Activated CD4-positive, alpha-beta T cell treated with anti-CD3 and anti-CD28 coated beads, Interleukin-2, amount 10 ng/mL, durations not matched to agents 24 days and 14 days (primary cell): ENCODE data around the gene CCDC85C. TPM values are rescaled to one million over a fixed set of nuclear protein-coding genes. Genes with fewer than 3 reads are reported as not detected.

Experiments used
- DNase-seq: peaks from one replicate; pipeline ENCODE4 v3.0.0; 2022
- H3K27ac Mint-ChIP-seq: one replicate; pipeline ENCODE4 v1.8.0; 2022; ENCODE audit warnings: mild to moderate bottlenecking, mixed read lengths
- H3K27me3 Mint-ChIP-seq: one replicate; pipeline ENCODE4 v1.8.0; 2022; ENCODE audit warnings: mixed read lengths
- H3K36me3 Mint-ChIP-seq: one replicate; pipeline ENCODE4 v1.8.0; 2022; ENCODE audit warnings: low read depth, mild to moderate bottlenecking, mixed read lengths
- H3K4me1 Mint-ChIP-seq: one replicate; pipeline ENCODE4 v1.8.0; 2021; ENCODE audit warnings: mixed read lengths
- H3K4me3 Mint-ChIP-seq: one replicate; pipeline ENCODE4 v1.8.0; 2022; ENCODE audit warnings: mild to moderate bottlenecking, moderate library complexity, mixed read lengths
- H3K9me3 Mint-ChIP-seq: one replicate; pipeline ENCODE4 v1.8.0; 2021; ENCODE audit warnings: mixed read lengths
- intact Hi-C: fragments of 100-400 bp; cut with micrococcal nuclease; formaldehyde crosslinking; loops from one replicate; pipeline ENCODE4 v1.15.1; 2023
- total RNA-seq: library from RNA; stranded (reverse); gene quantifications from 2 replicates; pipeline ENCODE4 v1.2.3, GENCODE V29; 2022

The CCDC85C gene
- total RNA-seq, 1 donor from 2014 or later: 6.7 TPM

GRCh38 chr14:99624024-99624423, 20.0 kb upstream of the CCDC85C start:
- no peak for DNase-seq
- no peak overlapping the region for H3K27ac Mint-ChIP-seq
- H3K9me3 Mint-ChIP-seq: no peaks in the 10 kb centered on the region
- H3K27me3 Mint-ChIP-seq: peaks cover 3% of the 10 kb centered on the region
- peaks cover 5% of the 10 kb centered on the region for H3K4me1 Mint-ChIP-seq
- intact Hi-C loops: no loop called here
- no peak overlapping the region for H3K4me3 Mint-ChIP-seq
- no peaks in the 10 kb centered on the region for H3K36me3 Mint-ChIP-seq

DNA sequence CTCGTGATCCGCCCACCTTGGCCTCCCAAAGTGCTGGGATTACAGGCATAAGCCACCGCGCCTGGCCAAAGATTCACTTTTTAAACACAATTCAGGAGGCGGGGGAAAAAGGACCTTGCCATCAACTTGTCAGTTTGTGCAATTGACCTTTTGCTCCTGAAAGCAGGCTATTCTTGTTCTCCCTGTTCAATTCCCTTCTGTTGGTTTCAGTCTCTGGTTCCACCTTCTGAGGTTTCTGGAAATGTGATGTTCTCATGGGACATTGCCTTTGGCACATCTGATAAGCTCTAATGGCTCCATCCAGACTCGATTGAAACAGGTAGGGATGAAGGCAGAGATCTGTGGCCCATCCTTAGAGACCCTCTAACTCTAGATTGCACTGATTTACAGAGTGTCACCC, 17.9 kb upstream of the CCDC85C start:
- intact Hi-C loops: no loop called here
- DNase-seq: no peak
- H3K4me1 Mint-ChIP-seq: peaks cover 2% of the 10 kb centered on the region
- no peaks in the 10 kb centered on the region for H3K36me3 Mint-ChIP-seq
- no peaks in the 10 kb centered on the region for H3K9me3 Mint-ChIP-seq
- no peak overlapping the region for H3K4me3 Mint-ChIP-seq
- H3K27me3 Mint-ChIP-seq: peaks cover 8% of the 10 kb centered on the region
- no peak overlapping the region for H3K27ac Mint-ChIP-seq

- DNase-seq: no peak
- intact Hi-C loops: no loop called here
- Mint-ChIP-seq H3K4me3 (no peak overlapping the region), H3K4me1 (peaks cover 4% of the 10 kb centered on the region), H3K9me3 (no peaks in the 10 kb centered on the region), H3K27me3 (peaks cover 21% of the 10 kb centered on the region), H3K36me3 (no peaks in the 10 kb centered on the region), H3K27ac (no peak overlapping the region)
These were observed 16.1 kb upstream of the CCDC85C start for GRCh38 chr14:99619835-99620834.

DNA sequence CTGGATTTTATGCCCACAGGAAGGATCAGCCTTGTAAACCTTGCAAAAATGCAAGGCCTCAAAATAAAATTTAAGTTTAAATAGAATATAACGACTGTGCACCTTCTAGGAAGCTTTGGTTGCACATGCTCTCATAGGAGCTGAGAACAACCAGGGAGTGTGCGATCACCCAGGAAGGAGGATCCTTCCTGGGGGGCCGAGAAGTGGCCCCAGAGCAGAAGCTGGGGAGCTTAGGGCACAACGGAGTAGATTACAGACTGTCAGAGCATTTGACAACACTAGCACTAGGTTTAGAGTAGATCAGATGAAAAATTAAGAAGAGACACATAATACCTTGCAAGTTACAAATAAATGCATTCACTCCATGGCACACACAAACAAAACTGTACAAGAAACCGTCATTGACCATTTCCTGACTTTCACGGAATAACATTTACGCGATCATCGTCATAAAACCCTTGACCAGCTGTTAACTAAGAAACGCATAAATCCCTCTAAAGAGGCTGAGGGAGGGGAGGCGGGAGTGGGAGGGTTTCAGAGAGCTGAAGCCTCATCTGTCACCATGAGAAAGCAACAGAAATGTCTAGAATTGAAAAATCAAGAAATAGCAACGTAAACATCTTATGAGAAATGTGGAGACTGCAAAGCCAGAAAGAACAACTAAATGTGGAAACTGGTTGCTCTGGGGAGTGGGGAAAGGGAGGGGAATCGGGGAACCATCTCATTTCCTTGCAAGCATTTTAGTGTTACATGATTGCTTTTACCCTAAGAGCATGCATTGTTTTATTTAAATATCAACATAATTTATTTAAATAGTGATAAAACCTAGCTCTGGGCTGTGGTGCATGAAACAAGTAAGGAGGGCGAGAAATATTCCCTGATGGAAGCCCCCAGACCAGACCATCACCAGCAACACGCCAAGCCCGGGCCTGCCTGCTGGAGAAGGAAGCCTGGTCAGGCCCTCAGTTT, 13.1 kb upstream of the CCDC85C start:
- Mint-ChIP-seq H3K27ac (no peak overlapping the region), H3K36me3 (no peaks in the 10 kb centered on the region), H3K4me3 (no peak overlapping the region), H3K9me3 (no peaks in the 10 kb centered on the region), H3K27me3 (peaks cover 26% of the 10 kb centered on the region), H3K4me1 (peaks cover 4% of the 10 kb centered on the region)
- intact Hi-C loops: no loop called here
- DNase-seq: no peak

DNA sequence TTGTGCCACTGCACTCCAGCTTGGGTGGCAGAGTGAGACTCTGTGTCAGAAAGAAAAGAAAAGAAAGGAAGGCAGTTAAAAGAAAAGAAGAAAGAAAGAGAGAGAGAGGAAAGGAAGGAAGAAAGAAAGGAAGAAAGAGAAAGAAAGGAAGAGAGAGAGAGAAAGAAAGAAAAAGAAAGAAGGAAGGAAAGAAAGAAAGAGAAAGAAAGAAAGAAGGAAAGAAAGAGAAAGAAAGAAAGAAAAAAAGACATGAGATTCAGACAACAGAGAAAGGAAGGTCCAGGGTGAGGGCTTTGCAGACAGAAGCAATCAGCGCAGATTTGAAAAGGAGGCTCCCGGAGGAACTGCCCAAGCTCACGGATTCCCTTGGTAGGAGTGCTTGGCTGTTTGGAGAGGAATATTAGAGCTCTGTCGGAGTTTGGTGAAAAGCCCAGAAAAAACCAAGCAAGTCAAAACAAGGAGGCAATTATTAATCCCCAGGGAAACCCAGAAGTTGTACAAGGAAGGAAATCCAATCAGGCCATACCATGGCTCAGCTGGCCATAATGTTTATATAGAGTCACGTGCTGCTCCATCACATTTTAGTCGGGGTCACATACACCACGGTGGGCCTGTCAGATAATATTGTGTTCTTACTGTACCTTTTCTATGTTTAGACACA, 11.6 kb upstream of the CCDC85C start:
- H3K27ac Mint-ChIP-seq: peak overlapping the region; percentile 18
- H3K4me3 Mint-ChIP-seq: no peak overlapping the region
- intact Hi-C loops: no loop called here
- H3K4me1 Mint-ChIP-seq: peaks cover 4% of the 10 kb centered on the region
- no peaks in the 10 kb centered on the region for H3K9me3 Mint-ChIP-seq
- no peak for DNase-seq
- no peaks in the 10 kb centered on the region for H3K36me3 Mint-ChIP-seq
- peaks cover 24% of the 10 kb centered on the region for H3K27me3 Mint-ChIP-seq

DNA sequence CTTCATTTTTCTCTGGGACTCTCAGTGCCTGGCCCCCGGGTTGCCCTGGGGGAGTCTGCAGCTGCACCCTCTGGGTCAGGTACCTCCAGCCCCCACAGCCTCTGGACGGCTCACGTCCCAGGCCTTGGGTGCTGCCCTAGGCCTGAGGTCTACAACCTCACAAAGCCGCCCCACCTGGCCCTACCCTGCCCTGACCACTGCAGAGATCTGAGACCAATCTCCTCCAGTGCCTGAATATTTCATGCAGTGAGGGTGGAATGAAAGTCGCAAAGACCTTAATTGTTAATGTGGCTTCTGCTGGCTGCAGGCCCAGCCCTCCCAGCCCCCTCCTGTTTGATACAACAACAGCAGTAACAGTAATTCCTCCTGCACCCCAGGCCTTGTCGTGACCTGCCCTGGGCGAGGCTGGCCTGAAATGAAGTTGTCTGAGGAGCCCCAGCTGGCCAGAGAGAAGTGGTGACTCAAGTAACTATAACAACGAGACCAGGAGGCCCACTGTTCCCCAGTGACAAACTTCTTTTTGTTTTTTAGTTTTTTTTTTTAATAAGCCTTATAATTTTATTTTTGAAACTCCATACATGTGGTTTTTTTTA, 8.8 kb upstream of the CCDC85C start:
- Mint-ChIP-seq H3K4me1 (peaks cover 3% of the 10 kb centered on the region), H3K4me3 (no peak overlapping the region), H3K27ac (no peak overlapping the region), H3K9me3 (no peaks in the 10 kb centered on the region), H3K27me3 (peaks cover 23% of the 10 kb centered on the region), H3K36me3 (no peaks in the 10 kb centered on the region)
- intact Hi-C loops: no loop called here
- DNase-seq: no peak

- no peak for DNase-seq
- Mint-ChIP-seq H3K4me3 (no peak overlapping the region), H3K27me3 (peaks cover 22% of the 10 kb centered on the region), H3K36me3 (no peaks in the 10 kb centered on the region), H3K27ac (no peak overlapping the region), H3K4me1 (peaks cover 3% of the 10 kb centered on the region), H3K9me3 (no peaks in the 10 kb centered on the region)
- intact Hi-C loops: no loop called here
These were observed 8.2 kb upstream of the CCDC85C start for GRCh38 chr14:99612071-99612737.

DNA sequence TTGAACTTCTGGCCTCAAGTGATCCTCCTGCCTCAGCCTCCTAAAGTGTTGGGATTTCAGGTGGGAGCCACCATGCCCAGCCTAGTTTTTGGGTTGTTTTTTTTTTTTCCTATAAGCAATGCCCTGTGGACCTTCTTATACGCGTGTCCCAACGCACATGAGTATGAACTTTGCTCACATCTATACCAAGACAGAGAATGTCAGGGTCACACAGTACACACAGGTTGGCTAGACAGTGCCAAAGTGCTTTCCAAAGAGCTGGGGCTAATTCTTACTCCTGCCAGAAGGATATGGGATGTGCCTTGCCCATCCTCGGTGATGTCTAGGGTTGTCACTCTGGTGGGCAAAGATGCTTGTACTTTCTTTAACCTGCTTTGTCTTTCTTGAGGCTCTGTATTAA, 7.6 kb upstream of the CCDC85C start:
- DNase-seq: no peak
- Mint-ChIP-seq H3K9me3 (no peaks in the 10 kb centered on the region), H3K27me3 (peaks cover 17% of the 10 kb centered on the region), H3K4me1 (peaks cover 3% of the 10 kb centered on the region), H3K27ac (no peak overlapping the region), H3K4me3 (no peak overlapping the region), H3K36me3 (no peaks in the 10 kb centered on the region)
- intact Hi-C loops: no loop called here

DNA sequence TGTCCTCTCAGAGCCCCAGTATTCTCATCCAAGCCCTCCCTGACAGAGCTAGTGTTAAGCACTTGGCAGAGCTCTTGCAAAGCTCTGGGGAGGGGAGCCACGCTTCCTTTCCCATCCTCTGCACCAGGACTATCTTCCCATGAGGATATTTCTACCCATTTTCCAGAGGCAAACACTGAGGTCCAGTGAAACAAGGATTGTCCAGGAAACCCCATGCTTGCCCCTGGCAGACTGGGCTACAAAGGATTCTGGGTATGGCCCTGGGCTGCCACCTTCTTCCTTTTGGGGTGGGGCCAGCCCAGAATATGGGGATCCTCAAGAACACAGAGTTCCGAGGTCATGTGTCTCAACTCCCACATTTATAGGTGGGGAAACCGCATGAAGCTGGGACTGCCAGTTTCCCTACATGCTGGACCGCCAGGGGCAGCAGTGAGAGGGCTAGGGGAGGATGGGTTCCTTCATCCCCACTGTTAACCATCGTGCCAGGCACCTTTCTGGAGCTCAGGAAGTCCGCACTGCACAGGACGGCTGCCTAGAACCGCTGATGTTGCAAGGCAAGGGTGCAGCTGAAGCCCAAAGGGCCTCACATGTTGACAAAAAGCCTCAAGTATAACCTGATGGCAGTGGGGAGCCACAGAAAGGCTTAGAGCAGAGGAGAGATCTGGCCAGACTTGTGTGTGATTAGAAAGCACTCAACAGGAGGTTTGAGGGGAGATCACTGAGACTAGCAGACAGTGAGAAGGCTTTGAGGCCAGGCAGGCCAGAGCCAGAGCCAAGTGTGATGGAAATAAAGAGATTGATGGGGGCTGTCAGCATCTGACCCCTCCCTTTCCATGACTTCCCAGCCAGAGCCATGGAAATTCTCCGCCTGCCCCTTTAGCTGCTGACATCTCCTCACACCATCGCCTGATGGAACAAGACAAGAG, 5.5 kb upstream of the CCDC85C start:
- DNase-seq: peak; percentile 65
- H3K27me3 Mint-ChIP-seq: peaks cover 3% of the 10 kb centered on the region
- no peak overlapping the region for H3K27ac Mint-ChIP-seq
- no peaks in the 10 kb centered on the region for H3K9me3 Mint-ChIP-seq
- intact Hi-C loops: no loop called here
- no peaks in the 10 kb centered on the region for H3K36me3 Mint-ChIP-seq
- no peak overlapping the region for H3K4me3 Mint-ChIP-seq
- peaks cover 6% of the 10 kb centered on the region for H3K4me1 Mint-ChIP-seq

DNA sequence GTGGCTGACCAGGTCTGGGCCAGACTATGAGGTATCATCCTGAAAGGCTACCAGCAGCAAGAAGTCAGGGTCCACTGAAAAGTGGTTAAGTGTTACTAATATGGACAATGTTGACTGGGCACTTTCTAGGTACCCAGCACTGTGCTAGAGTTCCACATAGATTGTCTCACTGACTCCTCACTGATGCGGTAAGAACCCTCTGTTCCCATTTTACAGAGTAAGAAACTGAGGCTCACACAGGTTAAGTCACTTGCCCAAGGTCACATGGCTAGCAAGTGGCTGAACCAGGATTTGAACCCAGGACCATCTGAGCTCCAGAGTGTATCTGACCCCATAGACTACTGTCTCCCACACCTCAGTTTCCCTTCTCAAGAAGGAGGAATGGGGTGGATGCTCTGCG, 4.6 kb upstream of the CCDC85C start:
- no peak overlapping the region for H3K27ac Mint-ChIP-seq
- no peaks in the 10 kb centered on the region for H3K9me3 Mint-ChIP-seq
- no peak for DNase-seq
- no peaks in the 10 kb centered on the region for H3K27me3 Mint-ChIP-seq
- H3K4me3 Mint-ChIP-seq: no peak overlapping the region
- intact Hi-C loops: no loop called here
- H3K4me1 Mint-ChIP-seq: peaks cover 6% of the 10 kb centered on the region
- H3K36me3 Mint-ChIP-seq: no peaks in the 10 kb centered on the region

DNA sequence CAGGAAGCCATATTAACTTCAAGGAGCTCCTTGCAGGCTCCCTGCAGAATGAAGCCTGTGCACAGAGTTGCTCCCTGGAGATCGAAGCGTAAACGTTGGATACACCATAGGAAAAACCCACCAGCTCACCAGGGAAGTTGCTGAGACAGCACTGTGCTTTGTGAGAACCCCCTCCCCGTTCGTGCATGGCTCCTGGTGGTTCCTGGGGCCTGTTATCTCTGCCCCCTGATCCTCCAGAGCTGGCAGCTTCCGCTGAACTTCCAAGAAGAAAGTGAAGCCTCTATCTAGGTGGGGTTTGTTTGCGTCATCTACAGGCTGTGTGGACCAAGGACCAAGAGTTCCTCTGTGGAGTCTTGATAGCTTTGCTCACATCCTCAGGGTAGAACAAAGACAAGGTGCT, 2.4 kb upstream of the CCDC85C start:
- H3K4me1 Mint-ChIP-seq: peaks cover 17% of the 10 kb centered on the region
- H3K27me3 Mint-ChIP-seq: peaks cover 10% of the 10 kb centered on the region
- H3K9me3 Mint-ChIP-seq: no peaks in the 10 kb centered on the region
- intact Hi-C loops: no loop called here
- DNase-seq: no peak
- no peaks in the 10 kb centered on the region for H3K36me3 Mint-ChIP-seq
- no peak overlapping the region for H3K27ac Mint-ChIP-seq
- H3K4me3 Mint-ChIP-seq: no peak overlapping the region

DNA sequence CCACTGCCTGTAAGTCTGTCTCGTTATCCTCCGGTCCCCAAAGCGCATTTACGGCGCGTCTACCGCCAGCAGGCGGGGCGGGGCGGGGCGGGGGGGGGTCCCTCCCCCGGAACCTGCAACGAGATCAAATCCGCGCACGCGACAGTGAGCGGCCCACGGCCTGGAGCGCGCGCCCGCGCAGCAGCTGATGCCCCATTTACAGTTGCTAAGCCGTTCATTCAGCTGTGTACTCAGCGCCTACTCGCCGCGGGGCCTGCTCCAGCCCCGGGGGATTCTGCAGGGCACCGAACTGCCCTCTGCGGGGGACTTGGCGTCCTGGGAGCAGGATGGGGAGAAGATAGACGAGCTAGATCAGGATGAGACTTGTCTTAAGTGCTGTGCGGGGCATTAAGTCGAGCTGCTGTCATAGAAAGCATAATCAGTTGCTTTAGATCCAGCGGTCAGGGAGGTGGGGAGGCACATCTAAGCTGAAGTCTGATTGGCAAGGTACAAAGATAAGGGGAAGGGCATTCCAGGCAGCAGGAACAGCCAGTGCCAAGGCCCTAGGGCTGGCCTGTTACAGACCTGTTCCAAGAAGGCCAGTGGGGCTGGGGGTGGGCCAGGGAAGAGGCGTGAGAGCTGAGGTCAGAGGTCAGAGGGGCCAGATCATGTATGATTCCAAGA, 1.4 kb upstream of the CCDC85C start:
- H3K27me3 Mint-ChIP-seq: peaks cover 12% of the 10 kb centered on the region
- H3K36me3 Mint-ChIP-seq: no peaks in the 10 kb centered on the region
- peak overlapping the region; percentile 81 for H3K27ac Mint-ChIP-seq
- peak; percentile 94 for DNase-seq
- intact Hi-C loops: no loop called here
- H3K4me1 Mint-ChIP-seq: peaks cover 22% of the 10 kb centered on the region
- peak overlapping the region; percentile 84 for H3K4me3 Mint-ChIP-seq
- H3K9me3 Mint-ChIP-seq: no peaks in the 10 kb centered on the region
